Neural cell (in vitro differentiated cells): ENCODE data around the gene KRTAP5-9. TPM values are rescaled to one million over a fixed set of nuclear protein-coding genes. Genes with fewer than 3 reads are reported as not detected.

ENCODE experiments used
- H2AFZ ChIP-seq: fragments of 200-600, 300-800 bp; sonication (generic), shearing (Covaris generic); 2 replicates; pipeline ENCODE4 v1.6.0; 2014; ENCODE audit warnings: low read depth, mild to moderate bottlenecking, antibody characterized with exemption, low read length, moderate library complexity
- H3F3A ChIP-seq: fragments of 200-600 bp; shearing (Covaris generic); 2 replicates; pipeline ENCODE4 v1.6.1; 2016; ENCODE audit warnings: mild to moderate bottlenecking, moderate library complexity, mixed read lengths, antibody characterized with exemption, low read length; ENCODE audit not compliant: insufficient read depth, poor library complexity, severe bottlenecking
- H3K27ac ChIP-seq: fragments of 200-600, 300-800 bp; sonication (generic), shearing (Covaris generic); 2 replicates; pipeline ENCODE4 v1.5.1; 2014; ENCODE audit warnings: mild to moderate bottlenecking, low read length, moderate library complexity
- H3K27me3 ChIP-seq: fragments of 300-800, 200-600 bp; sonication (generic), shearing (Covaris generic); 2 replicates; pipeline ENCODE4 v1.6.0; 2014; ENCODE audit warnings: mild to moderate bottlenecking, low read depth, low read length, moderate library complexity; ENCODE audit not compliant: insufficient read depth
- H3K36me3 ChIP-seq: fragments of 300-800, 200-600 bp; sonication (generic), shearing (Covaris generic); 2 replicates; pipeline ENCODE4 v1.5.1; 2014; ENCODE audit warnings: mild to moderate bottlenecking, antibody characterized with exemption, low read length, moderate library complexity; ENCODE audit not compliant: insufficient read depth
- H3K4me2 ChIP-seq: fragments of 300-800, 200-600 bp; sonication (generic), shearing (Covaris generic); 2 replicates; pipeline ENCODE4 v1.6.0; 2014; ENCODE audit warnings: mild to moderate bottlenecking, low read length
- H3K4me3 ChIP-seq: fragments of 300-800, 200-600 bp; sonication (generic), shearing (Covaris generic); 2 replicates; pipeline ENCODE4 v1.5.1; 2014; ENCODE audit warnings: mild to moderate bottlenecking, low read length, moderate library complexity
- H3K79me2 ChIP-seq: fragments of 200-600 bp; shearing (Covaris generic); replicated peaks from 2 replicates; pipeline ENCODE4 v1.6.0; 2014; ENCODE audit warnings: mild to moderate bottlenecking, low read length, moderate library complexity; ENCODE audit not compliant: insufficient read depth
- H3K9ac ChIP-seq: fragments of 300-800, 200-600 bp; sonication (generic), shearing (Covaris generic); 2 replicates; pipeline ENCODE4 v1.6.1; 2016; ENCODE audit warnings: mild to moderate bottlenecking, low read length, mixed read lengths
- H3K9me2 ChIP-seq: fragments of 200-600 bp; shearing (Covaris generic); 2 replicates; pipeline ENCODE4 v1.6.1; 2016; ENCODE audit warnings: mild to moderate bottlenecking, low read length, mixed read lengths; ENCODE audit not compliant: insufficient read depth
- H3K9me3 ChIP-seq: fragments of 200-600, 300-800 bp; sonication (generic), shearing (Covaris generic); 2 replicates; pipeline ENCODE4 v1.6.1; 2016; ENCODE audit warnings: mild to moderate bottlenecking, mixed run types, low read length, moderate library complexity, mixed read lengths
- H4K20me1 ChIP-seq: fragments of 200-600 bp; shearing (Covaris generic); 2 replicates; pipeline ENCODE4 v1.6.1; 2016; ENCODE audit warnings: mild to moderate bottlenecking, mixed run types; ENCODE audit not compliant: insufficient read depth
- CTCF ChIP-seq: fragments of 450-650 bp; IDR thresholded peaks from 2 replicates; pipeline ENCODE4 v1.5.1; 2014; ENCODE audit warnings: antibody characterized with exemption, mild to moderate bottlenecking, moderate library complexity; ENCODE audit not compliant: poor library complexity, severe bottlenecking
- EP300 ChIP-seq: fragments of 450-650 bp; conservative IDR thresholded peaks from 2 replicates; pipeline ENCODE4 v1.6.1; 2014; ENCODE audit warnings: antibody characterized with exemption, mild to moderate bottlenecking, moderate library complexity; ENCODE audit not compliant: poor library complexity, severe bottlenecking
- EZH2 ChIP-seq: fragments of 200-600, 300-800 bp; shearing (Covaris generic), sonication (generic); IDR thresholded peaks from 2 replicates; pipeline ENCODE4 v1.6.1; 2014; ENCODE audit warnings: antibody characterized with exemption, low read length, borderline replicate concordance, mild to moderate bottlenecking; ENCODE audit not compliant: insufficient read depth, poor library complexity, severe bottlenecking
- MXI1 ChIP-seq: fragments of 450-650 bp; conservative IDR thresholded peaks from 2 replicates; pipeline ENCODE4 v1.6.1; 2014; ENCODE audit warnings: antibody characterized with exemption, mild to moderate bottlenecking; ENCODE audit not compliant: poor library complexity, severe bottlenecking
- POLR2AphosphoS5 ChIP-seq: IDR thresholded peaks from 2 replicates; pipeline ENCODE4 v1.6.1; 2012
- RAD21 ChIP-seq: fragments of 450-650 bp; conservative IDR thresholded peaks from 2 replicates; pipeline ENCODE4 v1.6.1; 2014; ENCODE audit warnings: antibody characterized with exemption, mild to moderate bottlenecking, moderate library complexity
- REST ChIP-seq: IDR thresholded peaks from 2 replicates; pipeline ENCODE4 v1.6.1; 2012; ENCODE audit warnings: borderline replicate concordance
- SMC3 ChIP-seq: fragments of 450-650 bp; conservative IDR thresholded peaks from 2 replicates; pipeline ENCODE4 v1.6.1; 2014; ENCODE audit warnings: antibody characterized with exemption, mild to moderate bottlenecking, moderate library complexity; ENCODE audit not compliant: poor library complexity
- TAF1 ChIP-seq: IDR thresholded peaks from 2 replicates; pipeline ENCODE4 v1.6.1; 2012; ENCODE audit warnings: low read depth
- polyA plus RNA-seq: library from polyadenylated mRNA; depleted of rRNA; stranded (reverse); fragments of >200 nt; gene quantifications from 2 replicates; pipeline ENCODE4 v1.2.3, GENCODE V29; 2014

Gene KRTAP5-9
- polyA plus RNA-seq, 1 donor from 2014 or later, result not detected

GRCh38 chr11:71507102-71507501 is 41.1 kb upstream of the KRTAP5-9 start:
- H4K20me1 ChIP-seq, result no peaks in the 10 kb centered on the region
- no peak overlapping the region for H3K4me3 ChIP-seq
- H3K9me2 ChIP-seq, result no peaks in the 10 kb centered on the region
- H3K27ac ChIP-seq, result no peak overlapping the region
- no peaks in the 10 kb centered on the region for H3K79me2 ChIP-seq
- H3K4me2 ChIP-seq, result no peak overlapping the region
- H3K9me3 ChIP-seq, result peaks cover 5% of the 10 kb centered on the region
- H3F3A ChIP-seq, result no peaks in the 10 kb centered on the region
- no peaks in the 10 kb centered on the region for H3K36me3 ChIP-seq
- TF ChIP-seq RAD21 (no peak), CTCF (no peak), TAF1 (no peak), REST (no peak), POLR2AphosphoS5 (no peak), MXI1 (no peak), SMC3 (no peak), EZH2 (no peak), EP300 (no peak)
- no peaks in the 10 kb centered on the region for H3K27me3 ChIP-seq
- H2AFZ ChIP-seq, result no peak overlapping the region
- H3K9ac ChIP-seq, result no peak overlapping the region

GRCh38 chr11:71518506-71519471 is 29.4 kb upstream of the KRTAP5-9 start:
- no peaks in the 10 kb centered on the region for H3K79me2 ChIP-seq
- H3K36me3 ChIP-seq, result no peaks in the 10 kb centered on the region
- H3F3A ChIP-seq, result no peaks in the 10 kb centered on the region
- no peaks in the 10 kb centered on the region for H4K20me1 ChIP-seq
- no peaks in the 10 kb centered on the region for H3K27me3 ChIP-seq
- no peak overlapping the region for H3K4me2 ChIP-seq
- H3K27ac ChIP-seq, result no peak overlapping the region
- no peaks in the 10 kb centered on the region for H3K9me2 ChIP-seq
- H3K9me3 ChIP-seq, result no peaks in the 10 kb centered on the region
- TF ChIP-seq EZH2 (no peak), MXI1 (no peak), TAF1 (no peak), RAD21 (no peak), POLR2AphosphoS5 (no peak), EP300 (no peak), SMC3 (no peak)
- H2AFZ ChIP-seq, result no peak overlapping the region
- H3K4me3 ChIP-seq, result no peak overlapping the region
- H3K9ac ChIP-seq, result no peak overlapping the region
